RWPE2 (cell line): ENCODE results near the gene SPO11.

ENCODE experiments used
- ATAC-seq: fragments of 200-7000 bp; cut with Tn5 transposase; 3 replicates; pipeline ENCODE4 v1.9.1; 2021; ENCODE audit warnings: low read depth
- DNase-seq: peaks from one replicate; pipeline ENCODE4 v3.0.0-alpha.2; 2020; ENCODE audit warnings: low spot score
- H3K27ac ChIP-seq: fragments of 450-650 bp; 2 replicates; pipeline ENCODE4 v1.5.1; 2017; ENCODE audit warnings: mild to moderate bottlenecking; ENCODE audit not compliant: poor library complexity, severe bottlenecking
- H3K27me3 ChIP-seq: fragments of 250-450 bp; sonication (Bioruptor Pico); 2 replicates; pipeline ENCODE4 v1.5.1; 2021; ENCODE audit warnings: mild to moderate bottlenecking, moderate library complexity; ENCODE audit not compliant: insufficient read depth, poor library complexity, severe bottlenecking
- H3K36me3 ChIP-seq: fragments of 250-450 bp; sonication (Bioruptor Pico); 2 replicates; pipeline ENCODE4 v1.5.1; 2020; ENCODE audit warnings: low read depth, mild to moderate bottlenecking, moderate library complexity
- H3K4me1 ChIP-seq: fragments of 250-450 bp; sonication (Bioruptor Pico); 2 replicates; pipeline ENCODE4 v1.5.1; 2021; ENCODE audit warnings: mild to moderate bottlenecking, moderate library complexity; ENCODE audit not compliant: insufficient read depth, poor library complexity, severe bottlenecking
- H3K4me3 ChIP-seq: fragments of 250-450 bp; sonication (Bioruptor Pico); 2 replicates; pipeline ENCODE4 v1.5.1; 2021; ENCODE audit warnings: mild to moderate bottlenecking, moderate library complexity; ENCODE audit not compliant: severe bottlenecking
- H3K9me3 ChIP-seq: fragments of 250-450 bp; sonication (Bioruptor Pico); 2 replicates; pipeline ENCODE4 v1.5.1; 2021; ENCODE audit warnings: mild to moderate bottlenecking, moderate library complexity; ENCODE audit not compliant: severe bottlenecking
- CTCF ChIP-seq: fragments of 450-650 bp; IDR thresholded peaks from one replicate; pipeline ENCODE4 v1.5.1; 2017; ENCODE audit warnings: mild to moderate bottlenecking, moderate library complexity; ENCODE audit not compliant: poor library complexity, severe bottlenecking

The SPO11 gene

GRCh38 chr20:57332105-57333089 lies 2.8 kb downstream of the SPO11 start:
- Histone ChIP-seq H3K27me3 (peaks cover 73% of the 10 kb centered on the region), H3K4me1 (no peaks in the 10 kb centered on the region), H3K27ac (no peak overlapping the region), H3K36me3 (no peaks in the 10 kb centered on the region), H3K4me3 (no peak overlapping the region), H3K9me3 (no peaks in the 10 kb centered on the region)
- TF ChIP-seq CTCF: peak; percentile 98
- peak; percentile 72 for ATAC-seq
- DNase-seq: no peak

- no peaks in the 10 kb centered on the region for H3K36me3 ChIP-seq
- no peak overlapping the region for H3K27ac ChIP-seq
- H3K4me3 ChIP-seq: no peak overlapping the region
- ATAC-seq (peak; percentile 74), DNase-seq (no peak)
- peaks cover 75% of the 10 kb centered on the region for H3K27me3 ChIP-seq
- H3K9me3 ChIP-seq: no peaks in the 10 kb centered on the region
- TF ChIP-seq CTCF: peak; percentile 72
- no peaks in the 10 kb centered on the region for H3K4me1 ChIP-seq
Measured at GRCh38 chr20:57335392-57335791, 5.8 kb downstream of the SPO11 start.

GRCh38 chr20:57341663-57342062 lies 12.1 kb downstream of the SPO11 start:
- TF ChIP-seq CTCF: no peak
- ATAC-seq (no peak), DNase-seq (no peak)
- H3K27ac ChIP-seq: no peak overlapping the region
- no peak overlapping the region for H3K4me3 ChIP-seq
- no peaks in the 10 kb centered on the region for H3K36me3 ChIP-seq
- peaks cover 33% of the 10 kb centered on the region for H3K27me3 ChIP-seq
- H3K9me3 ChIP-seq: no peaks in the 10 kb centered on the region
- no peaks in the 10 kb centered on the region for H3K4me1 ChIP-seq

GRCh38 chr20:57342829-57343228 lies 13.2 kb downstream of the SPO11 start:
- Histone ChIP-seq H3K27ac (no peak overlapping the region), H3K36me3 (no peaks in the 10 kb centered on the region), H3K4me1 (no peaks in the 10 kb centered on the region), H3K4me3 (no peak overlapping the region), H3K9me3 (no peaks in the 10 kb centered on the region), H3K27me3 (peaks cover 24% of the 10 kb centered on the region)
- DNase-seq: no peak
- ATAC-seq: peak; percentile 51
- TF ChIP-seq CTCF: no peak

GRCh38 chr20:57346477-57346876 lies 16.9 kb downstream of the SPO11 start:
- no peak overlapping the region for H3K27ac ChIP-seq
- TF ChIP-seq CTCF: peak; percentile 100
- ATAC-seq (peak; percentile 64), DNase-seq (no peak)
- no peaks in the 10 kb centered on the region for H3K4me1 ChIP-seq
- no peak overlapping the region for H3K4me3 ChIP-seq
- H3K36me3 ChIP-seq: no peaks in the 10 kb centered on the region
- no peaks in the 10 kb centered on the region for H3K9me3 ChIP-seq
- H3K27me3 ChIP-seq: peaks cover 15% of the 10 kb centered on the region
